H1 (cell line): ENCODE measurements around the gene CDH20. TPM values are rescaled to one million over a fixed set of nuclear protein-coding genes. Genes with fewer than 3 reads are reported as not detected.

ENCODE experiments used
- CHD7 ChIP-seq: fragments of 300-600 bp; sonication (generic); IDR thresholded peaks from 2 replicates; pipeline ENCODE4 v1.7.1; 2012; ENCODE audit warnings: low read length, moderate library complexity, mild to moderate bottlenecking, inconsistent platforms; ENCODE audit not compliant: insufficient replicate concordance
- EP300 ChIP-seq, 2 experiments: IDR thresholded peaks; 1 replicate in 1 of 2; 2 replicates in 1 of 2; pipeline ENCODE4 v1.6.1; 2011 to 2012; ENCODE audit warnings: low read depth in 2 of 2, low read length in 2 of 2, mild to moderate bottlenecking in 2 of 2, borderline replicate concordance in 1 of 2, inconsistent platforms in 1 of 2, moderate library complexity in 1 of 2
- SIX5 ChIP-seq: IDR thresholded peaks from 2 replicates; pipeline ENCODE4 v1.6.1; 2011; ENCODE audit warnings: mild to moderate bottlenecking, low read depth, low read length
- polyA plus RNA-seq, 7 experiments: library from polyadenylated mRNA; depleted of rRNA in 3 of 7; stranded (reverse) in 5 of 7; unstranded in 2 of 7; fragments of >200 nt in 5 of 7; fragments of 200-250 nt in 2 of 7; gene quantifications; 1 replicate in 5 of 7; 2 replicates in 1 of 7; 4 replicates in 1 of 7; pipeline versions ENCODE4 v1.2.1 to v1.2.3, GENCODE V29; 2011 to 2013; ENCODE audit warnings: missing spikeins in 2 of 7, mixed read lengths in 2 of 7
- total RNA-seq: library from RNA; stranded (reverse); fragmentation: NEBNext Ultra II Directional; extraction: Animal tissue kit (Norgen Biotek cat#: 25700); gene quantifications from 2 replicates; pipeline ENCODE4 v1.2.1, GENCODE V29; 2021

CDH20 gene
- total and polyA plus RNA-seq, 2 of the 8 experiments (the other 6 are each of a cell fraction or from before 2014, with no cell fraction given): 0.07 to 0.12 TPM

- TF ChIP-seq CHD7 (no peak), EP300 (IDR thresholded peaks at IDR 0.05; ENCODE audit: borderline replicate concordance in 1 of 2, low read depth in 2 of 2, low read length in 2 of 2) (no peak), SIX5 (no peak)
These were observed 223.6 kb downstream of the CDH20 start (continued) for GRCh38 chr18:61556862-61557261.
